Measurements from ENCODE around the gene KDM2A.
A peak's percentile ranks its signal among the peaks of the same experiment; 100 is the strongest.

Gene KDM2A

GRCh38 chr11:67262731-67263675 is 143.9 kb downstream of the KDM2A start:
- DNase-seq, result peak; percentile 28 to 70 (median 58)

- DNase-seq, result no peak
Measured at GRCh38 chr11:67264260-67264659, 145.2 kb downstream of the KDM2A start.

GRCh38 chr11:67264877-67265632 is 146.0 kb downstream of the KDM2A start:
- no peak for DNase-seq

GRCh38 chr11:67265633-67266448 is 146.8 kb downstream of the KDM2A start:
- peak; percentile 54 to 82 (median 68) for DNase-seq

GRCh38 chr11:67266449-67267187 is 147.6 kb downstream of the KDM2A start, which contains the start of gene GRK2:
Gene GRK2 (plus strand): TSS chr11:67266473. CDS start chr11:67266700, 227 bp downstream.
- peak in 3 of 6 experiments; percentile 41 to 47 (median 46) for DNase-seq

- peak in 3 of 6 experiments; percentile 35 to 52 (median 44) for DNase-seq
Measured at GRCh38 chr11:67267188-67268080, 148.4 kb downstream of the KDM2A start.

GRCh38 chr11:67268081-67268961 is 149.3 kb downstream of the KDM2A start:
- peak; percentile 41 to 64 (median 50) for DNase-seq

GRCh38 chr11:67268962-67269268 is 149.9 kb downstream of the KDM2A start:
- no peak for DNase-seq

GRCh38 chr11:67269401-67270255 is 150.6 kb downstream of the KDM2A start:
- DNase-seq, result no peak

- peak in 1 of 6 experiments; percentile 53 for DNase-seq
Measured at GRCh38 chr11:67270256-67271204, 151.5 kb downstream of the KDM2A start.

- peak in 3 of 6 experiments; percentile 62 to 79 (median 69) for DNase-seq
Measured at GRCh38 chr11:67271205-67271540, 152.1 kb downstream of the KDM2A start.

GRCh38 chr11:67271541-67272284 is 152.7 kb downstream of the KDM2A start:
- peak; percentile 35 to 79 (median 54) for DNase-seq

GRCh38 chr11:67272327-67273259 is 153.5 kb downstream of the KDM2A start:
- peak in 2 of 6 experiments; percentile 14 to 39 for DNase-seq

- no peak for DNase-seq
Measured at GRCh38 chr11:67273260-67273990, 154.4 kb downstream of the KDM2A start.
